IPS-18a (cell line): Measurements from ENCODE around the gene TPSAB1.

Experiments
- H3K27ac ChIP-seq: one replicate; pipeline ENCODE4 v1.5.1; 2013; ENCODE audit warnings: low read length
- H3K27me3 ChIP-seq: one replicate; pipeline ENCODE4 v1.6.1; 2013; ENCODE audit warnings: mild to moderate bottlenecking, low read length; ENCODE audit not compliant: control insufficient read depth, insufficient read depth
- H3K36me3 ChIP-seq: one replicate; pipeline ENCODE4 v1.6.1; 2013; ENCODE audit warnings: low read depth, low read length; ENCODE audit not compliant: control insufficient read depth
- H3K4me1 ChIP-seq: one replicate; pipeline ENCODE4 v1.6.1; 2013; ENCODE audit warnings: low read depth, low read length; ENCODE audit not compliant: control insufficient read depth
- H3K4me3 ChIP-seq: one replicate; pipeline ENCODE4 v1.5.1; 2013; ENCODE audit warnings: low read length
- H3K9ac ChIP-seq: one replicate; pipeline ENCODE4 v1.6.1; 2013; ENCODE audit warnings: mild to moderate bottlenecking, low read length, moderate library complexity
- H3K9me3 ChIP-seq: one replicate; pipeline ENCODE4 v1.6.1; 2013; ENCODE audit warnings: low read depth, low read length; ENCODE audit not compliant: control insufficient read depth

The TPSAB1 gene

GRCh38 chr16:1277617-1278282 is 37.2 kb downstream of the TPSAB1 start:
- Histone ChIP-seq H3K4me1 (peaks cover 5% of the 10 kb centered on the region), H3K9ac (no peak overlapping the region), H3K27ac (no peak overlapping the region), H3K36me3 (no peaks in the 10 kb centered on the region), H3K9me3 (no peaks in the 10 kb centered on the region), H3K27me3 (peaks cover 5% of the 10 kb centered on the region), H3K4me3 (no peak overlapping the region)

- Histone ChIP-seq H3K4me1 (peaks cover 5% of the 10 kb centered on the region), H3K4me3 (no peak overlapping the region), H3K27me3 (peaks cover 5% of the 10 kb centered on the region)
Measured at GRCh38 chr16:1278477-1278876, 38.0 kb downstream of the TPSAB1 start.

GRCh38 chr16:1279081-1279944 is 38.8 kb downstream of the TPSAB1 start:
- peaks cover 5% of the 10 kb centered on the region for H3K27me3 ChIP-seq
- no peaks in the 10 kb centered on the region for H3K9me3 ChIP-seq
- no peak overlapping the region for H3K27ac ChIP-seq

More at GRCh38 chr16:1278477-1278876, 38.0 kb downstream of the TPSAB1 start:
- no peaks in the 10 kb centered on the region for H3K9me3 ChIP-seq
- H3K27ac ChIP-seq: no peak overlapping the region
- no peaks in the 10 kb centered on the region for H3K36me3 ChIP-seq
- H3K9ac ChIP-seq: no peak overlapping the region

GRCh38 chr16:1279945-1280589 is 39.6 kb downstream of the TPSAB1 start:
- peaks cover 5% of the 10 kb centered on the region for H3K27me3 ChIP-seq
- peaks cover 5% of the 10 kb centered on the region for H3K4me1 ChIP-seq
- no peak overlapping the region for H3K9ac ChIP-seq
- H3K27ac ChIP-seq: no peak overlapping the region
- H3K4me3 ChIP-seq: no peak overlapping the region
- no peaks in the 10 kb centered on the region for H3K36me3 ChIP-seq
- H3K9me3 ChIP-seq: no peaks in the 10 kb centered on the region

More at GRCh38 chr16:1279081-1279944, 38.8 kb downstream of the TPSAB1 start:
- Histone ChIP-seq H3K36me3 (no peaks in the 10 kb centered on the region), H3K4me1 (peaks cover 5% of the 10 kb centered on the region), H3K4me3 (no peak overlapping the region), H3K9ac (no peak overlapping the region)

GRCh38 chr16:1280783-1281182 is 40.3 kb downstream of the TPSAB1 start:
- peaks cover 6% of the 10 kb centered on the region for H3K27me3 ChIP-seq
- H3K9me3 ChIP-seq: no peaks in the 10 kb centered on the region
- no peak overlapping the region for H3K9ac ChIP-seq
- H3K4me3 ChIP-seq: no peak overlapping the region
- peaks cover 5% of the 10 kb centered on the region for H3K4me1 ChIP-seq
- no peak overlapping the region for H3K27ac ChIP-seq
- no peaks in the 10 kb centered on the region for H3K36me3 ChIP-seq

- no peak overlapping the region for H3K9ac ChIP-seq
- H3K27ac ChIP-seq: no peak overlapping the region
- H3K36me3 ChIP-seq: no peaks in the 10 kb centered on the region
- peaks cover 5% of the 10 kb centered on the region for H3K4me1 ChIP-seq
- H3K9me3 ChIP-seq: no peaks in the 10 kb centered on the region
- H3K4me3 ChIP-seq: no peak overlapping the region
- peaks cover 13% of the 10 kb centered on the region for H3K27me3 ChIP-seq
Measured at GRCh38 chr16:1281517-1281916, 41.0 kb downstream of the TPSAB1 start.

GRCh38 chr16:1282324-1282973 is 41.9 kb downstream of the TPSAB1 start:
- no peaks in the 10 kb centered on the region for H3K9me3 ChIP-seq
- H3K36me3 ChIP-seq: no peaks in the 10 kb centered on the region
- no peak overlapping the region for H3K9ac ChIP-seq
- no peak overlapping the region for H3K27ac ChIP-seq
- H3K4me1 ChIP-seq: peaks cover 5% of the 10 kb centered on the region
- peaks cover 19% of the 10 kb centered on the region for H3K27me3 ChIP-seq
- no peak overlapping the region for H3K4me3 ChIP-seq

GRCh38 chr16:1283296-1283695 is 42.8 kb downstream of the TPSAB1 start:
- H3K27ac ChIP-seq: no peak overlapping the region
- no peak overlapping the region for H3K9ac ChIP-seq
- H3K9me3 ChIP-seq: no peaks in the 10 kb centered on the region
- peaks cover 5% of the 10 kb centered on the region for H3K4me1 ChIP-seq
- peaks cover 28% of the 10 kb centered on the region for H3K27me3 ChIP-seq
- no peaks in the 10 kb centered on the region for H3K36me3 ChIP-seq
- H3K4me3 ChIP-seq: no peak overlapping the region

GRCh38 chr16:1283996-1284616 is 43.6 kb downstream of the TPSAB1 start:
- Histone ChIP-seq H3K4me1 (no peaks in the 10 kb centered on the region), H3K9me3 (no peaks in the 10 kb centered on the region), H3K9ac (no peak overlapping the region), H3K27me3 (peaks cover 36% of the 10 kb centered on the region), H3K36me3 (no peaks in the 10 kb centered on the region), H3K27ac (no peak overlapping the region), H3K4me3 (no peak overlapping the region)

GRCh38 chr16:1285669-1286512 is 45.4 kb downstream of the TPSAB1 start:
- Histone ChIP-seq H3K9me3 (no peaks in the 10 kb centered on the region), H3K9ac (no peak overlapping the region), H3K27me3 (peaks cover 54% of the 10 kb centered on the region), H3K36me3 (no peaks in the 10 kb centered on the region), H3K4me1 (peaks cover 8% of the 10 kb centered on the region), H3K4me3 (no peak overlapping the region), H3K27ac (no peak overlapping the region)
